ENCODE results near the gene SMAD4. TPM values are rescaled to one million over a fixed set of nuclear protein-coding genes. Genes with fewer than 3 reads are reported as not detected.

The SMAD4 gene
- total RNA-seq, 1 experiment from 2014 or later: 105 TPM

DNA sequence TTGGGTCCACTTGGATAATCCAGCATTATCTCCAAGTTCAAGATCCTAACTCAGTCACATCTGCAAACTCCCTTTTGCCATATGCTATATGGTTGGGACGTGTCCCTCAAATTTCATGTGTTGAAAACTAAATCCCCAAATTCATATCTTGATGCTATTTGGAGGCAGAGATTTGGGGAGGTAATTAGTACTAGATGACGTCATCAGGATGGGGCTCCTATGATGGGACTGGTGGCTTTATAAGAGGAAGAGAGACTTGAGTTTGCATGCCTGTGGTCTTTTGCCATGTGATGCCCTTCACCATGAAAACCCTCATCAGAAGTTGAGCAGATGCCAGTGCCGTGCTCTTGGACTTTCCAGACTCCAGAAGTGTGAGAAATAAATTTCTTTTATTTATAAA, 16.8 kb upstream of the SMAD4 start (continued):
- TF ChIP-seq, protein P1, sequence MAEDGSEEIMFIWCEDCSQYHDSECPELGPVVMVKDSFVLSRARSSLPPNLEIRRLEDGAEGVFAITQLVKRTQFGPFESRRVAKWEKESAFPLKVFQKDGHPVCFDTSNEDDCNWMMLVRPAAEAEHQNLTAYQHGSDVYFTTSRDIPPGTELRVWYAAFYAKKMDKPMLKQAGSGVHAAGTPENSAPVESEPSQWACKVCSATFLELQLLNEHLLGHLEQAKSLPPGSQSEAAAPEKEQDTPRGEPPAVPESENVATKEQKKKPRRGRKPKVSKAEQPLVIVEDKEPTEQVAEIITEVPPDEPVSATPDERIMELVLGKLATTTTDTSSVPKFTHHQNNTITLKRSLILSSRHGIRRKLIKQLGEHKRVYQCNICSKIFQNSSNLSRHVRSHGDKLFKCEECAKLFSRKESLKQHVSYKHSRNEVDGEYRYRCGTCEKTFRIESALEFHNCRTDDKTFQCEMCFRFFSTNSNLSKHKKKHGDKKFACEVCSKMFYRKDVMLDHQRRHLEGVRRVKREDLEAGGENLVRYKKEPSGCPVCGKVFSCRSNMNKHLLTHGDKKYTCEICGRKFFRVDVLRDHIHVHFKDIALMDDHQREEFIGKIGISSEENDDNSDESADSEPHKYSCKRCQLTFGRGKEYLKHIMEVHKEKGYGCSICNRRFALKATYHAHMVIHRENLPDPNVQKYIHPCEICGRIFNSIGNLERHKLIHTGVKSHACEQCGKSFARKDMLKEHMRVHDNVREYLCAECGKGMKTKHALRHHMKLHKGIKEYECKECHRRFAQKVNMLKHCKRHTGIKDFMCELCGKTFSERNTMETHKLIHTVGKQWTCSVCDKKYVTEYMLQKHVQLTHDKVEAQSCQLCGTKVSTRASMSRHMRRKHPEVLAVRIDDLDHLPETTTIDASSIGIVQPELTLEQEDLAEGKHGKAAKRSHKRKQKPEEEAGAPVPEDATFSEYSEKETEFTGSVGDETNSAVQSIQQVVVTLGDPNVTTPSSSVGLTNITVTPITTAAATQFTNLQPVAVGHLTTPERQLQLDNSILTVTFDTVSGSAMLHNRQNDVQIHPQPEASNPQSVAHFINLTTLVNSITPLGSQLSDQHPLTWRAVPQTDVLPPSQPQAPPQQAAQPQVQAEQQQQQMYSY (CRISPR knock-in tag; IDR thresholded peaks at IDR 0.05): no peak
- TF ChIP-seq, protein P2, sequence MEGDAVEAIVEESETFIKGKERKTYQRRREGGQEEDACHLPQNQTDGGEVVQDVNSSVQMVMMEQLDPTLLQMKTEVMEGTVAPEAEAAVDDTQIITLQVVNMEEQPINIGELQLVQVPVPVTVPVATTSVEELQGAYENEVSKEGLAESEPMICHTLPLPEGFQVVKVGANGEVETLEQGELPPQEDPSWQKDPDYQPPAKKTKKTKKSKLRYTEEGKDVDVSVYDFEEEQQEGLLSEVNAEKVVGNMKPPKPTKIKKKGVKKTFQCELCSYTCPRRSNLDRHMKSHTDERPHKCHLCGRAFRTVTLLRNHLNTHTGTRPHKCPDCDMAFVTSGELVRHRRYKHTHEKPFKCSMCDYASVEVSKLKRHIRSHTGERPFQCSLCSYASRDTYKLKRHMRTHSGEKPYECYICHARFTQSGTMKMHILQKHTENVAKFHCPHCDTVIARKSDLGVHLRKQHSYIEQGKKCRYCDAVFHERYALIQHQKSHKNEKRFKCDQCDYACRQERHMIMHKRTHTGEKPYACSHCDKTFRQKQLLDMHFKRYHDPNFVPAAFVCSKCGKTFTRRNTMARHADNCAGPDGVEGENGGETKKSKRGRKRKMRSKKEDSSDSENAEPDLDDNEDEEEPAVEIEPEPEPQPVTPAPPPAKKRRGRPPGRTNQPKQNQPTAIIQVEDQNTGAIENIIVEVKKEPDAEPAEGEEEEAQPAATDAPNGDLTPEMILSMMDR (IDR thresholded peaks at IDR 0.05): no peak
- TF ChIP-seq OVOL2 (CRISPR knock-in tag; IDR thresholded peaks at IDR 0.05; ENCODE audit: borderline replicate concordance): no peak
- no peak for TF ChIP-seq PRRX2 (CRISPR knock-in tag; IDR thresholded peaks at IDR 0.05)
- TF ChIP-seq, protein P3, sequence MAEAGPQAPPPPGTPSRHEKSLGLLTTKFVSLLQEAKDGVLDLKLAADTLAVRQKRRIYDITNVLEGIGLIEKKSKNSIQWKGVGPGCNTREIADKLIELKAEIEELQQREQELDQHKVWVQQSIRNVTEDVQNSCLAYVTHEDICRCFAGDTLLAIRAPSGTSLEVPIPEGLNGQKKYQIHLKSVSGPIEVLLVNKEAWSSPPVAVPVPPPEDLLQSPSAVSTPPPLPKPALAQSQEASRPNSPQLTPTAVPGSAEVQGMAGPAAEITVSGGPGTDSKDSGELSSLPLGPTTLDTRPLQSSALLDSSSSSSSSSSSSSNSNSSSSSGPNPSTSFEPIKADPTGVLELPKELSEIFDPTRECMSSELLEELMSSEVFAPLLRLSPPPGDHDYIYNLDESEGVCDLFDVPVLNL (CRISPR knock-in tag; IDR thresholded peaks at IDR 0.05; ENCODE audit: borderline replicate concordance, low read depth): no peak
- no peak for TF ChIP-seq FOXJ3 (CRISPR knock-in tag; IDR thresholded peaks at IDR 0.05; ENCODE audit: borderline replicate concordance)
- TF ChIP-seq, protein P4, sequence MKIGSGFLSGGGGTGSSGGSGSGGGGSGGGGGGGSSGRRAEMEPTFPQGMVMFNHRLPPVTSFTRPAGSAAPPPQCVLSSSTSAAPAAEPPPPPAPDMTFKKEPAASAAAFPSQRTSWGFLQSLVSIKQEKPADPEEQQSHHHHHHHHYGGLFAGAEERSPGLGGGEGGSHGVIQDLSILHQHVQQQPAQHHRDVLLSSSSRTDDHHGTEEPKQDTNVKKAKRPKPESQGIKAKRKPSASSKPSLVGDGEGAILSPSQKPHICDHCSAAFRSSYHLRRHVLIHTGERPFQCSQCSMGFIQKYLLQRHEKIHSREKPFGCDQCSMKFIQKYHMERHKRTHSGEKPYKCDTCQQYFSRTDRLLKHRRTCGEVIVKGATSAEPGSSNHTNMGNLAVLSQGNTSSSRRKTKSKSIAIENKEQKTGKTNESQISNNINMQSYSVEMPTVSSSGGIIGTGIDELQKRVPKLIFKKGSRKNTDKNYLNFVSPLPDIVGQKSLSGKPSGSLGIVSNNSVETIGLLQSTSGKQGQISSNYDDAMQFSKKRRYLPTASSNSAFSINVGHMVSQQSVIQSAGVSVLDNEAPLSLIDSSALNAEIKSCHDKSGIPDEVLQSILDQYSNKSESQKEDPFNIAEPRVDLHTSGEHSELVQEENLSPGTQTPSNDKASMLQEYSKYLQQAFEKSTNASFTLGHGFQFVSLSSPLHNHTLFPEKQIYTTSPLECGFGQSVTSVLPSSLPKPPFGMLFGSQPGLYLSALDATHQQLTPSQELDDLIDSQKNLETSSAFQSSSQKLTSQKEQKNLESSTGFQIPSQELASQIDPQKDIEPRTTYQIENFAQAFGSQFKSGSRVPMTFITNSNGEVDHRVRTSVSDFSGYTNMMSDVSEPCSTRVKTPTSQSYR (CRISPR knock-in tag; IDR thresholded peaks at IDR 0.05): no peak
- no peak for TF ChIP-seq ESRRA (CRISPR knock-in tag; IDR thresholded peaks at IDR 0.05; ENCODE audit: borderline replicate concordance)
- TF ChIP-seq NR3C1 (CRISPR knock-in tag; conservative IDR thresholded peaks at IDR 0.05; ENCODE audit: low read depth): no peak

GRCh38 chr18:51017140-51017879, 12.7 kb upstream of the SMAD4 start:
- ATAC-seq (peak; percentile 97), DNase-seq (ENCODE audit: low spot score) (peak; percentile 38)
- Mint-ChIP-seq H3K27me3 (ENCODE audit: low read depth) (no peaks in the 10 kb centered on the region), H3K9me3 (peaks cover 19% of the 10 kb centered on the region), H3K36me3 (no peaks in the 10 kb centered on the region; the same call in 1 of the 2 replicates), H3K27ac (peak overlapping the region; percentile 94), H3K4me3 (no peak overlapping the region), H3K4me1 (peaks cover 13% of the 10 kb centered on the region)
- ChIA-PET CTCF (interaction anchor here (1.4 kb wide), 1 partner anchor 11 kb away, joined by 3 read pairs; no protein-coding TSS in a partner anchor), POLR2A (interaction anchor here (1.4 kb wide), 1 partner anchor 13 kb away, joined by 9 read pairs; the partner anchor contains the start of gene SMAD4)
- TF ChIP-seq ZNF416 (CRISPR knock-in tag; IDR thresholded peaks at IDR 0.05) (no peak), NR3C1 (CRISPR knock-in tag; conservative IDR thresholded peaks at IDR 0.05; ENCODE audit: low read depth) (no peak), ZNF423 (CRISPR knock-in tag; IDR thresholded peaks at IDR 0.05) (peak; percentile 45), ZSCAN18 (CRISPR knock-in tag; IDR thresholded peaks at IDR 0.05) (peak; percentile 79; the same call in 1 of the 2 replicates), TEAD1 (CRISPR knock-in tag; IDR thresholded peaks at IDR 0.05) (peak; percentile 31; the same call in 1 of the 2 replicates), RORB (CRISPR knock-in tag; IDR thresholded peaks at IDR 0.05) (no peak)

All from WTC11 (cell line).